GM12878 (cell line): ENCODE measurements around the gene GLIPR2.

Experiments
- CTCF ChIP-seq, 3 experiments: IDR thresholded peaks in 2 of 3; conservative IDR thresholded peaks in 1 of 3; 2 replicates each; pipeline ENCODE4 v1.5.1; 2011; ENCODE audit warnings: low read depth in 3 of 3, low read length in 3 of 3, mild to moderate bottlenecking in 3 of 3, control low read depth in 2 of 3, moderate library complexity in 2 of 3, inconsistent platforms in 1 of 3, mixed read lengths in 1 of 3; ENCODE audit not compliant: control insufficient read depth in 2 of 3, insufficient read depth in 1 of 3; ENCODE audit errors: extremely low read depth in 1 of 3
- E2F4 ChIP-seq: IDR thresholded peaks from 2 replicates; pipeline ENCODE4 v1.6.1; 2012; ENCODE audit warnings: low read depth, low read length, improper control_type of control experiment
- EP300 ChIP-seq, 2 experiments: fragments of 150-350 bp in 1 of 2; IDR thresholded peaks; 2 replicates each; pipeline ENCODE4 v1.6.1; 2011 to 2012; ENCODE audit warnings: low read depth in 2 of 2, low read length in 2 of 2, borderline replicate concordance in 1 of 2, improper control_type of control experiment in 1 of 2, inconsistent platforms in 1 of 2; ENCODE audit not compliant: control insufficient read depth in 1 of 2
- JUNB ChIP-seq: IDR thresholded peaks from 2 replicates; pipeline ENCODE4 v1.6.1; 2016; ENCODE audit warnings: antibody characterized with exemption, mild to moderate bottlenecking
- JUND ChIP-seq: IDR thresholded peaks from 2 replicates; pipeline ENCODE4 v1.6.1; 2012; ENCODE audit warnings: low read depth, mild to moderate bottlenecking, low read length, improper control_type of control experiment, moderate library complexity
- NR2C2 ChIP-seq: IDR thresholded peaks from 2 replicates; pipeline ENCODE4 v1.6.1; 2011; ENCODE audit warnings: borderline replicate concordance, low read depth; ENCODE audit not compliant: control insufficient read depth, insufficient read length
- NRF1 ChIP-seq: conservative IDR thresholded peaks from 2 replicates; pipeline ENCODE4 v1.6.1; 2011; ENCODE audit warnings: mild to moderate bottlenecking, low read depth, low read length, improper control_type of control experiment
- POLR2AphosphoS5 ChIP-seq: IDR thresholded peaks from 2 replicates; pipeline ENCODE4 v1.6.1; 2011; ENCODE audit warnings: mild to moderate bottlenecking, low read length, inconsistent platforms
- REST ChIP-seq: IDR thresholded peaks from 2 replicates; pipeline ENCODE4 v1.6.1; 2012; ENCODE audit warnings: mild to moderate bottlenecking, low read depth, low read length
- YY1 ChIP-seq: IDR thresholded peaks from 2 replicates; pipeline ENCODE4 v1.6.1; 2011; ENCODE audit warnings: low read depth, mild to moderate bottlenecking, low read length
- ZBTB33 ChIP-seq: fragments of 450-650 bp; IDR thresholded peaks from 2 replicates; pipeline ENCODE4 v1.6.1; 2017; ENCODE audit warnings: mild to moderate bottlenecking
- TF ChIP-seq, protein P1 (sequence below): fragments of 450-650 bp; IDR thresholded peaks from 2 replicates; pipeline ENCODE4 v1.6.1; 2016; ENCODE audit warnings: mild to moderate bottlenecking
- TF ChIP-seq, protein P2 (sequence below): IDR thresholded peaks from 2 replicates; pipeline ENCODE4 v1.6.1; 2012; ENCODE audit warnings: low read depth, low read length, improper control_type of control experiment
- TF ChIP-seq, protein P3 (sequence below): fragments of 450-650 bp; conservative IDR thresholded peaks from 2 replicates; pipeline ENCODE4 v1.6.1; 2017; ENCODE audit warnings: mild to moderate bottlenecking, moderate library complexity

GRCh38 chr9:36138496-36138895, 2.0 kb downstream of the GLIPR2 start:
- no peak for TF ChIP-seq NRF1
- no peak for TF ChIP-seq YY1
- no peak for TF ChIP-seq CTCF (IDR thresholded peaks at IDR 0.05 in 2 of 3, conservative IDR thresholded peaks at IDR 0.05 in 1 of 3; ENCODE audit: control insufficient read depth in 2 of 3, extremely low read depth in 1 of 3, insufficient read depth in 1 of 3, low read depth in 3 of 3, low read length in 3 of 3)
- no peak for TF ChIP-seq JUND
- TF ChIP-seq NR2C2, result no peak
- TF ChIP-seq REST, result no peak
- TF ChIP-seq POLR2AphosphoS5, result no peak
- no peak for TF ChIP-seq E2F4
- TF ChIP-seq EP300 (IDR thresholded peaks at IDR 0.05; ENCODE audit: borderline replicate concordance in 1 of 2, control insufficient read depth in 1 of 2, low read depth in 2 of 2, low read length in 2 of 2), result no peak
- TF ChIP-seq, protein P1, sequence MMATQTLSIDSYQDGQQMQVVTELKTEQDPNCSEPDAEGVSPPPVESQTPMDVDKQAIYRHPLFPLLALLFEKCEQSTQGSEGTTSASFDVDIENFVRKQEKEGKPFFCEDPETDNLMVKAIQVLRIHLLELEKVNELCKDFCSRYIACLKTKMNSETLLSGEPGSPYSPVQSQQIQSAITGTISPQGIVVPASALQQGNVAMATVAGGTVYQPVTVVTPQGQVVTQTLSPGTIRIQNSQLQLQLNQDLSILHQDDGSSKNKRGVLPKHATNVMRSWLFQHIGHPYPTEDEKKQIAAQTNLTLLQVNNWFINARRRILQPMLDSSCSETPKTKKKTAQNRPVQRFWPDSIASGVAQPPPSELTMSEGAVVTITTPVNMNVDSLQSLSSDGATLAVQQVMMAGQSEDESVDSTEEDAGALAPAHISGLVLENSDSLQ, result no peak
- TF ChIP-seq, protein P2, sequence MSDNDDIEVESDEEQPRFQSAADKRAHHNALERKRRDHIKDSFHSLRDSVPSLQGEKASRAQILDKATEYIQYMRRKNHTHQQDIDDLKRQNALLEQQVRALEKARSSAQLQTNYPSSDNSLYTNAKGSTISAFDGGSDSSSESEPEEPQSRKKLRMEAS, result no peak
- TF ChIP-seq ZBTB33, result no peak
- no peak for TF ChIP-seq JUNB
- TF ChIP-seq, protein P3, sequence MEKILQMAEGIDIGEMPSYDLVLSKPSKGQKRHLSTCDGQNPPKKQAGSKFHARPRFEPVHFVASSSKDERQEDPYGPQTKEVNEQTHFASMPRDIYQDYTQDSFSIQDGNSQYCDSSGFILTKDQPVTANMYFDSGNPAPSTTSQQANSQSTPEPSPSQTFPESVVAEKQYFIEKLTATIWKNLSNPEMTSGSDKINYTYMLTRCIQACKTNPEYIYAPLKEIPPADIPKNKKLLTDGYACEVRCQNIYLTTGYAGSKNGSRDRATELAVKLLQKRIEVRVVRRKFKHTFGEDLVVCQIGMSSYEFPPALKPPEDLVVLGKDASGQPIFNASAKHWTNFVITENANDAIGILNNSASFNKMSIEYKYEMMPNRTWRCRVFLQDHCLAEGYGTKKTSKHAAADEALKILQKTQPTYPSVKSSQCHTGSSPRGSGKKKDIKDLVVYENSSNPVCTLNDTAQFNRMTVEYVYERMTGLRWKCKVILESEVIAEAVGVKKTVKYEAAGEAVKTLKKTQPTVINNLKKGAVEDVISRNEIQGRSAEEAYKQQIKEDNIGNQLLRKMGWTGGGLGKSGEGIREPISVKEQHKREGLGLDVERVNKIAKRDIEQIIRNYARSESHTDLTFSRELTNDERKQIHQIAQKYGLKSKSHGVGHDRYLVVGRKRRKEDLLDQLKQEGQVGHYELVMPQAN, result no peak
